ACHN (cell line): ENCODE data around the gene MKNK1.
"Not testable (repeated sequence)": the region's sequence is repeated elsewhere in the genome, so short reads cannot be mapped to it uniquely, and the experiment has no call there.

Experiments used
- DNase-seq: peaks from one replicate; pipeline ENCODE4 v3.0.0-alpha.2; 2015
- in situ Hi-C: cut with HindIII; loops from 2 replicates; pipeline ENCODE4 v1.10.0; 2017; ENCODE audit warnings: low sequenced_read_pairs, low pct_ligation_motif_present, low pct_unique_long_range_greater_than_20kb

The MKNK1 gene

DNA sequence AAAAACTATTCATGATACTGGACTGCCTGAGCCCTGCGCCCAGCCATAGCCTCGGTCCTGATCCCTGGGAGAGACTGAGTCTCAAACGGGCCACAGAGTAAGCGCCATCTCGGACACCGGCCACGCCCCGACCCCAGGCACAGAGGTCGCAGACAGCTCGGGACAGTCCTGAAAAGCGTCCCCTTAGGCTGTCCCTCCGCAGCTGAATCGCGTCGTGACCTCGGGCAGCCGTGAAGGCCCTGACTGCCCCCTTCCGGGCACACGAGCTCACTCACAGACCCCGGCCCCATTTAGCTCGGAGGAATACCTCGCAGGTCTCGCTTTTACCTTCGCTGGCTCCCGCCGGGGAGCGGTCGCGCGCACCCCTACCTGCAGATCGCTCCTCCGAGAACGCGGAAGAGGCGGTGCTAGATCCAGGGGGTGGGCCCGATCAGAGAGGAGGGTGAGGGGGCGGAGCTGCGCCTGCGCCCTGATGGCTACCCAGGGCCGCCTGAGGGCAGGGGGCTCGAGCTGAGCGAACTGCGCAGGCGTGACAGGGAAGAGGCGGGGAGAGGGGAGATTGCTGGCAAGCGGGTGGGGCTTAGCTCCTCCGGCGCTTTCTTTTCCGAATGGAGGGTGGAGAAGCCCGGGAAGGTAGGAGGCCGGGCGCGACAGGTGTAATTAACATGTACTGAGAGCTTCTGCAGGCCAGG is at the start of gene MKNK1:
Gene MKNK1, minus strand, starts transcription at position 411 of the 692 bp plus-strand sequence. CDS start 20,941 bp downstream, outside the sequence.
- in situ Hi-C loops, result no loop called here
- DNase-seq, result peak; percentile 92

DNA sequence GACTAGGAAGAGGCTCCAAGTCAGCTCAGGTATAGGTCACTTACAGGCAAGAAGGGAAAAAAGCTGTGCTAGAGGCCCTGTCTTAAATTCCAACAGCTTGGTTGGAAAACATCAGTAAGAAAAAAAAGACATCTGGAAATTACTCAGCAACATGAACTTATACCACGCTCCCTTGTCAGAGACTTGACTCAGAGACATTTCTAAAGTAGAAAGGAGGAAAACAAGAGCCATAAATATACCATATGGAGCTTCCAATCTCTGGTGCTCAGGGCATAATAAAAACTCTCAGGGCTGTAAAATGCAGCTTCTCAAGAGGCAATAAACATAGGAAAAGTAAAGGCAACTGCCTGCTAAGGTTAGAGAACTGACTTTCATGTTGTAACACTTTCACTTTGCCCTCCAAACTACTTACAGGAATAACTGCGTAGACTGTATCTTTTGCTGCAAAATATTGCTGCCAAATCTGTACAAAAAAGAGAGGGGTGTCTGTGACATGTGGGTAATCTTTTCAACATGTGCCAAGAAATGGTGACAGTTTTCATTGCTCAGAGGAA is 49.4 kb upstream of the MKNK1 start:
- in situ Hi-C loops, result no loop called here
- no peak for DNase-seq

DNA sequence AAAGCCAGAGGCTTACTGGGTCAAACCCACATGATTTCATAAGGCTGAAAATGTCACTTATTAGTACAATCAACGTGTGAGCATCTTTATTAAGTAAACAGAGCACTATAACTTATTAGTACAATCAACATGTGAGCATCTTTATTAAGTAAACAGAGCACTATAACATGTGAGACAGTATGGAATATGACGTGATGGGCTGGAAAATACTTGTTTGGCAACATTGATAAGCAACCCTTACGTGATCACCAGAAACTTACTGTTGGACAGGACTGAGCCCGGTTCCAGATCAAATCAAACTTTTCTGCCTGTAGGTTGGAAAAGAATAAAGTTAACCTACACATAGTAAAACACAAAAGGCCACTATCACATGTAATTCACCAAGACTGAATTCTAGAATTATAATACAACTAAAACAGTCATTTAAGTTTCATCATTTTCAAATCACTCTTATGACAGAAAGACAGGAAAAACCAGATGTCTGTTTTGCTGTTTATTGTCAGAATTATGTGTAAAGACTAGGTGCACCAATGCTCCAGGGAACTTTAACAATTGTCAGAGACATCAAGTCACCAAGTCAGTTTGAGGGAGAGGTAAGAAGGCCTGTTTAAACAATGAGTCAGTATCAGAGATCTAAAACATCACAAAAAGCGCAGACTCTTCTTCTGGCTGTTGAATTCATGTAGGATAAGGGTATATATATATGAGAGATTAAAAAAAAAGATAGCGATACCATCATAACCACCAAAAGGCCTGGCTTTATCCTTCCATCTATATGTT is 48.4 kb upstream of the MKNK1 start:
- DNase-seq, result no peak
- in situ Hi-C loops, result no loop called here

DNA sequence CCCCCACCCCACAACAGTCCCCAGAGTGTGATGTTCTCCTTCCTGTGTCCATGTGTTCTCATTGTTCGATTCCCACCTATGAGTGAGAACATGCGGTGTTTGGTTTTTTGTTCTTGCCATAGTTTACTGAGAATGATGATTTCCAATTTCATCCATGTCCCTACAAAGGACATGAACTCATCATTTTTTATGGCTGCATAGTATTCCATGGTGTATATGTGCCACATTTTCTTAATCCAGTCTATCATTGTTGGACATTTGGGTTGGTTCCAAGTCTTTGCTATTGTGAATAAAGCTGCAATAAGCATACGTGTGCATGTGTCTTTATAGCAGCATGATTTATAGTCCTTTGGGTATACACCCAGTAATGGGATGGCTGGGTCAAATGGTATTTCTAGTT is 47.1 kb upstream of the MKNK1 start:
- DNase-seq, in situ Hi-C loops: not testable (repeated sequence)

DNA sequence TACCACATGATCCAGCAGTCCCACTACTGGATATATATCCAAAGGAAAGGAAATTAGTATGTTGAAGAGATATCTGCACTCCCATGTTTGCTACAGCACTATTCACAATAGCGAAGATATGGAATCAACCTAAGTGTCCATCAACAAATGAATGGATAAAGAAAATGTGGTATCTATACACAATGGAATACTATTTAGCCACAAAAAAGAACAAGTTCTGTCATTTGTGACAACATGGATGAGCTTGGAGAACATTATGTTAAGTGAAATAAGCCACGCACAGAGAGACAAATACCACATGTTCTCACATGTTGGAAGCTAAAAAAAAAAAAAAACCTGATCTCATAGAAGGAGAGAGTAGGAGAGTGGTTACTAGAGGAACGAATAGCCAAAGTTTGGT is 46.4 kb upstream of the MKNK1 start:
- in situ Hi-C loops, result no loop called here
- DNase-seq, result no peak

DNA sequence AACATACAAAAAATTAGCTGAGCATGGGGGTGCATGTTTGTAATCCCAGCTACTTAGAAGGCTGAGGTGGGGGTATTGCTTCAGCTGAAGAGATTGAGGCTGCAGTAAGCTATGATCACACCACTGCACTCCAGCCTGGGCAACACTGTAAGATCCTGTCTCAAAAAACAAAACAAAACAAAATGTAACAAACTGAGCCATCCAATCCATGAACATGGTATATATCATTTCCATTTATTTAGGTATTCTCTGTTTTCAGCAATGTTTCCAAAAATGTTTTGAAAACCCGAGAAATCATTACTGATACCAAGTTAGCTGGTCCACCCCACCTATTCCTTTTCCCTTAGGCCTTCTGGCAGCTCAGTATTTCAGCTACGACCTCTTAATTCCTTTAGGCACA is 45.7 kb upstream of the MKNK1 start:
- in situ Hi-C loops, result no loop called here
- no peak for DNase-seq

DNA sequence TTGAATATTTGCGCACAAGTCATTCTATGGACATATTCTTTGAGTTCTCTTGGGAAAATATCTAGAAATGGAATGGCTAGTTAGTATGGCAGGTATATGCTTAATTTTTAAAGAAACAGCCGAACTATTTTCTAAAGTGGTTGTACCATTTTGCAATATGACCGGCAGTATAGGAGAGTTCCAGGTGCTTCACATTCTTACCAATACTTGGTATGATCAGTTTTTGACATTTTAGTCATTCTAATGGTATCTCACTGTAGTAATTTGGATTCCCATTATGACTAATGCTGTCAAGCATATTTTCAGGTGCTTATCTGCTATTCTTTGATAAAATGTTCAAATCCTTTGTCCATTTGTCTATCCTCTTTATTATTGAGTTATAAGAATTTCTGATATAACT is 43.5 kb upstream of the MKNK1 start:
- no peak for DNase-seq
- in situ Hi-C loops, result no loop called here

DNA sequence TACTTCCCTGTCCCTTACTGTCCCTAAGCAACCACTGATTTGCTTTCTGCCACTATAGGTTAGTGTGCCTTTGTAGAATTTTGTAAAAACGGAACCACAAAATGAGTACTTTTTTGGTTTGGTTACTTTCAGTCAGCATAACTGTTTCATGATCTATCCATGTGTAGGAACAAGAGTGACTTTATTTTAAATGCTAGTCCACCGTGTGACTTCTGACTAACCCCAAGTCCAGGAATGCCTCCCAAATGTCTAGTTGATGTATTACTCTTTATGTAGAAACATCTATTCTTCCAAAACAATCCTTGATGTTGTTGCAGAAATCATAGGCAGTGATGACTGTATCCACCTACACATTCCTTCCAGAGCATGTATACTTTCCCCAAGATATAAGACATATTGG is 42.8 kb upstream of the MKNK1 start:
- in situ Hi-C loops, result no loop called here
- no peak for DNase-seq

DNA sequence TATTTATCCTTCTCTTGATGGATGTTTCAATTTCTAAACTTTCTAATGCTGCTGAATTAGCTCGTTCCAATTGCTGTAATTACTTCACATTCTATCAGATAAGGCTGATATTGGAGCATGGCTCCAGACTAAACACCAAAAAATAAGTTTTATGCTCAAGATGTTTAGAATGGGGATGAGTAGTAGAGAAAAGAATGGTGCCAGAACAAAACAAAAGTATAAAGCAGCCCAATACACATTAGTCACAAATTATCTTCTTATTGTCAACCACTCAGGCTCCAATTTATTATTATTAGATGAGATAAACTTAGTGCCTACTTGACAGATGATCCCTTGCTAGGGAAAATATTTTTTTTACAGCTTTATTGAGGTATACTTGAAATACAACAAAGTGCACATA is 42.3 kb upstream of the MKNK1 start:
- DNase-seq, result no peak
- in situ Hi-C loops, result no loop called here

DNA sequence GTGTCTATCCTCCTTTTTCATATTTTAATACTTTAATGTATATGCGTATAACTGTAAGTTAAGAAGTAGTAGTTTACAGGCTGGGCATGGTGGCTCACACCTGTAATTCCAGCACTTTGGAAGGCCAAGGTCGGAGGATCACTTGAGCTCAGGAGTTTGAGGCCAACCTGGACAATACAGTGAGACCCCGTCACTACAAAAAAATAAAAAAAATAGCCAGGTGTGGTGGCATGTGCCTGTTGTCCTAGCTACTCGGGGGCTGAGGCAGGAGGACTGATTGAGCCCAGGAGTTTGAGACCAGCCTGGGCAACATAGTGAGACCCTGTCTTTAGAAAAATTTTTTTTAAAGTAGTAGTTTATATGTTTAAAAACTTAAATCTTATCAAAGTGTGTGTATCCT is 41.7 kb upstream of the MKNK1 start:
- no peak for DNase-seq
- in situ Hi-C loops, result no loop called here

DNA sequence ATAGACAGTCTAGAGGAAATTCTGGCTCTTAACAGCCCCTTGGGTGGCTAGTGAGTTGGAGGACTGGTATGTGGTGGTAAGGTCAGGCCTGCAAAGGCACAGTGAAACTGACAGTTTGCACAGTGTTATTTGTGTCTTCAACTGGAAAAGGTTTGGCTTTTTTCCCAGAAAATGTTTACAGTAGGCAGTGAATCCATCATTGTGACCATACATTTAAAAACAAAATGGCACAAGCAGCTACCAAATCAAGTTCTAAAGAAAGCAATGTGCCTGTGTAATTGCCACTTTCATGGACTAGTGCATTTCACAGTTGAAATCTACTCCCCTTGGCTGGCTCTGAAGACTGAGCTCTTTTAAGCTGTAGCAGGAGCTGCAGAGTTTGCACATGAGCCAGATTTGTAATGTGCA is 39.3 kb upstream of the MKNK1 start:
- peak; percentile 88 for DNase-seq
- in situ Hi-C loops, result no loop called here

DNA sequence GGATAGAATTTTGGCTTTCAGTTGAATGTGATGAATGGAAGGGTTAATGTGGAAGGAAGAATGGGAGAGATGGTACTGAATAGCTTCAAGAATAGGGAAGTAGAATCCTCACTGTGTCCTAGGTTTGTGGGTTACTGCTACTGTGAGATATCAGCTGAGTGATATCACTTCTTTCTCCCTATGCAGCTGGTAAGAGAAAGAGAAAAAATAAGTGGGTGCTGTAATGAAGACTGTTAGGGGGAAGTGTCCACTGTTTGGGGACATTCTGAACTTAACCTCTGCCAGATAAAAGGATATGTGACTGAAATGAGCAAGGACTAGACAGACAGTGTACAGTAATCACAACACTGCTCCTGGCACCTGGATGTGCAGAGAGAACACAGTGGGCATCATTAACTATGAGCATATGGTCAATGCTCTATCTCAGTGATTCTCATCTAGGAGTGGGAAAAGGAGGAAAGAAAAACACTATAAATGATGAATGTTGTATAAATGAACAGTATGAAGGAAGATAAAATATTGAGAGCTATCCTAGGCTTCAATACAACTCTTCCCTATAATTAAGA is 38.1 kb upstream of the MKNK1 start:
- in situ Hi-C loops, result no loop called here

DNA sequence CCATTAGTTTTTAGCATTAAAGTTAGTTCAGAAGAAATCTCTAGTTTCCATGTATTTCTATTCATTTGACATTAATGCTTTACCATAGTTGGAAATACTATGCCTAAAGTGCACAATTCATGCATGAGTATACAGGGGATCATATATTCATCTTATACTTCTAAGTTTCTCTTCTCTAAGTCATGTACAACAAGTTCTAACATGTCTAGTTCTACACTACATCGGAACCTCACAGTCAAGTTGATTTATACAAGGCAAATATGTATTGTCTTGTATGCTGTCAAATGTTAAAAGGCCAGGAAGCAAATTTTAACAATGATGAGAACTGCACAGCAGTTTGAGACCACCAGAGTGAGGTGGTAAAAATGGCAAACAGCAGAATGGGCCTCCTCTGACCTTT is 35.5 kb upstream of the MKNK1 start:
- in situ Hi-C loops, result no loop called here
- DNase-seq, result no peak

More for the DNA sequence above, 38.1 kb upstream of the MKNK1 start:
- DNase-seq, result no peak

DNA sequence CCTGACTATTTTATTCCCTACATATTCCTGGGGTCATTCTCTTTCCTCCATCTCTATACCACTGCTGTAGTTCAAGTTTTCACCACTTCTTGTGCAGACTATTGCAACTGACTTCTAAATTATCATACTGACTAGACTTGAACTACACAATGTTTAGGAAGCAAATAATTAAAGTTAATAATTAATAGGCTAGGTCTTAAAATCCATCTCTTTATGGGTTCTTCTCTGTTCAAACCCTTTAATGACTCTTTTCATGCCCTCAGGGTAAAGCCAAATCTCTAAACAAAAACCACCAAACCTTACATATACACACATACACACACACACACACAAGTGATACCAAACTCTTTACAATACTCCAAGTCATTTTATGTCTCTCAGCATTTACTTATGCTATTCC is 34.9 kb upstream of the MKNK1 start:
- in situ Hi-C loops, result no loop called here
- no peak for DNase-seq

DNA sequence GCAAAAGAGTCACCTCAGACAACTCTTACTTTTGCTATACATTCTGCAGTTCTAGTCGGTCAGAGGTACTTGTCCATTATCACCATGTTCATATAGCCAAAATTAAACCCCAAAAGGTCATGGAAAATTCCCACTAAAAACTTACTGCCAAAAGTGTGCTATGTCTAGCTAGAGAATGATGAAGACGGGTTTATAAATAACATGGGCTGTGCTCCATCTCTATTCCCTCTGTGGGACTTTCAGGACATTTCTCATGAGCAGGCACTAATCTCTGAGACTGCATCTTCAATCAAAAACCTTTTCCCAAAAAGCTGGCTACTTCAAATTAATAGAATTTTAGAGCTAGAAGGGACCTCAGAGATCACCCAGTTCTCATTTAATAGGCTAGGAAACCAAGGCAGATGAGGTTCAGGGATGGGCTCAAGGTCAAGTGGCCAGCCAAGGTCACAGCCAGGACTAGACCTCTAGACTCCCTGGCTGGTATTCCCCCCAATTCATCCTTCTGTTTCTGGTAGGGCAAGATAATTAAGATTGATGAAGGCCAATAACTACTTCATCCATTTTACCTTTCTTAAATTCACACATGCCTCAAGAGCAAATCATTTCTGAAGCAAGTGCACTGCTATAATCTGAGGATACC is 33.5 kb upstream of the MKNK1 start:
- in situ Hi-C loops, result no loop called here
- DNase-seq, result no peak

DNA sequence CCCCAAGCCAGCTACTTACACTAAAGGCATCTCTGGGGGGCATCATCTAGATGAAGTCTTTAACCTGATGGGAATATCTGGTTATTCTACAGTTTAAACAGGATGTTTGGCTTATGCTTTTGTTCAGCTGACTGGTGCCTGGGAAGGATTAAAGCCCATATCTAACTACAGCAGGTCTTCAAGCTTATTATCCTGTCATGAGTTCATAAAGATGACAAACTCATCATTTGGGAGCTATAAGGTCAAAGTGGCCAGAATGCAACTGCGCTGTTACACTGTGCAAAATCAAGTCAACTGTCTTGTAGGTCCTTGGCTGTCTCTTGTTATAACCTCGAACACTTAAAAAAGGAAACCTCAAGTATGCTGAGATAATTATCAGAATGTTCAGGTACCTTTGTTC is 31.1 kb upstream of the MKNK1 start:
- DNase-seq, result no peak
- in situ Hi-C loops, result no loop called here

DNA sequence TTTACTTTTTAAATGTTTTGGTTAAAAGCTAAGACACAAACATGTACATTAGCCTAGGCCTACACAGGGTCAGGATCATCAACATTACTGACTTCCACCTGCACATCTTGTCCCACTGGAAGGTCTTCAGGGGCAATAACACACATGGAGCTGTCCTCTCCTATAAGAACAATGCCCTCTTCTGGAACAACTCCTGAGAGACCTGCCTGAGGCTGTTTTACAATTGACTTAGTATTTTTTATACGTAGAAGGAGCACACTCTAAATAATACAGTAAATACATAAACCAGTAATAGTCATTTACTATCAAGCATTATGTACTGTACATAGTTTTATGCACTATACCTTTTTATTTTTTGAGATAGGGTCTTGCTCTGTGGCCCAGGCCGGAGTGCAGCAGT is 26.7 kb upstream of the MKNK1 start:
- in situ Hi-C loops, result no loop called here
- DNase-seq, result no peak

DNA sequence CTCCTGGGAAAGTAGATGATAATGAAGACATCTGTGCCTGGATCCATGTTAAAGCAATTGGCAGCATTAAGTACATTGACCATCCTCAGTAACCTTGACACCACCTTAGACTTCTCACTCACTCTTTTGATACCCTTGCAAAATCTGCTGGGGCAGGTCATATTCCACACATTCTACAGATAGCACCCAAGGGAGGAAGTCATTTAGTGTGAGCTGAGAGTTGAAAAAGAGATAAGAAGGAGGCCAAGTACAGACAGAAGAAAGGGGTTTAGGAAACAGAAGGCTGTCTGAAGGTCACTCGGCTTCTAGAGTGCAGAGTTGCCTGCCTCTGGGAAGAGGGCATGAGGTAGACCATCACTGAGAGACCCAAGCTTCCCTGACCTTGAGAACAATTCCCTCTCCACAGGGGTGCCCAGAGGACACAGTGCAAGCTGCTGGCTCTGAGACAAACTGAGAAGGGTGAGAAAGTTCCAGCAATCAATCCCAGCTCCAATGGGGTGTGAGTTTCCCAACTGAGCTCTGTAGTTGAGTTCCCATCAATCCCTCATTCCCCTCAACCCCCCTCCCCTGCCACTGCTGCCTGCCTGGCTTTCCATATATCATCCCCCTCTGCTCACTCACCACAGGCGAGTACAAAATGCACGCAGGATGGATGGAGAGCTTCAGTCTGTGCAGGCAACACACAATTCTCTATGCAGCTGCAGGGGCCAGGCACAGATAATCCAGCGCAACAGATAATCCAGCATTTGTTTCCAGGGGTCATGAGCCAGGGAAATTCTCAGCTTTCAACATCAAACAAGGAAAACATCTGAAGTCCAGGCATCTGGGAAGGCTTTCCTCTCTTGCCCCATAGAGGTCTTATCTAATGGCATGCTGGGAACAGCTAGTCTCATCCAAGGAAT is 19.9 kb upstream of the MKNK1 start:
- in situ Hi-C loops, result no loop called here
- no peak for DNase-seq
